Measurements from ENCODE around the gene ZDHHC14.
"Not testable (repeated sequence)": the region's sequence is repeated elsewhere in the genome, so short reads cannot be mapped to it uniquely, and the experiment has no call there.

The ZDHHC14 gene

DNA sequence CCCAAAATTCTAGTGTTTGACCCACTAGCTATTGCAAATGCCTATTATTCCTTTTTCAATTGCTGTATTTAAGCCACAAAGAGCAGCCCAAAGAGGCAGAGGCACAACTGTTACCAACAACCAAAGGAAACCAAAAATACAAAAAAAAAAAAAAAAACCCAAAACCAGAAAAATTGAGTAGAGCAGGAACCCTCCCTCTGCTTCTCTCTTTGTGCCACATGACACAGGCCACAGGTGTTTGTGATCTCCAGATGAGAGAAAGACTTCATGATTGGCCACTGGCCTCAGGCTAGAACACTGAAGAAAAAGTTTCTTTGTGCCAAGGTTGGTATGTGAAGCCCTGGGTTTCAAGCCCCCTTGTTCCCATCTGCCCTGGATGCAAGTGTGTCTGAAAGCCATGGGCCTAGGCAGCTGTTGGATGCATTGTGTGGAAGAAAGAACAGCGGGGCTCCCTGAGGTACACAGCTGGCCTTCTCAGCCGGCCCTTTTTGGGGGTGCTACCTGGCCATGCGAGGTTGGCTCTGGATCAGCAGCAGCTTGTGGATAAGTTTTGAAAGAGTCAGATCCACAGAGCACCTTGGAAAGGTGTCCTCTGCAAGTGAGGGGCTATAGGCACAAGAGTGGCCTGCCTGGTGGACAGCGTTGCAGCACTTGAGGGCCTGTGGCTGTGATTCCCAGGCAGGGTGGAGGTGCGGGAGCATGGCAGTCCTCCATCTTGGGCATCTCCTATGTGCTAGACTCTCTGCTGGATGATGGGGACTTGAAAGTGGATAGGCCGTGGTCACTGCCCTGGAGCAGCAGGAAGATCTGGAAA, 204.5 kb downstream of the ZDHHC14 start:
- no peak for DNase-seq

DNA sequence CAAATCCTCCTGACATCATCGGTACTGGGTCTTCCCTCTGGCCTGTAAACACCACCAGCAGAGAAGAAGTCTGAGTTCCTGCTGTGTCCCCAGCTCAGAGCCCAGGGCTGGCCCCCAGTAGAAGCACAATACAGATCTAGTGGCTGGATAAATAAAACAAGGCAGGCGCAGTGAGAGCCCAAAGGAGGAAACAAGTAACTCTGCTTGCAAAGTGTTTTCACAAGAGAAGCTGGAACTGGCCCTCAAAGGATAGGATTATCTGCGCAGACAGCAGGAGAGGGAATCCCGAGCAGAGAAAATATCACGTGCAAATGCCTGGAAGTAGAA, 205.1 kb downstream of the ZDHHC14 start:
- no peak for DNase-seq

DNA sequence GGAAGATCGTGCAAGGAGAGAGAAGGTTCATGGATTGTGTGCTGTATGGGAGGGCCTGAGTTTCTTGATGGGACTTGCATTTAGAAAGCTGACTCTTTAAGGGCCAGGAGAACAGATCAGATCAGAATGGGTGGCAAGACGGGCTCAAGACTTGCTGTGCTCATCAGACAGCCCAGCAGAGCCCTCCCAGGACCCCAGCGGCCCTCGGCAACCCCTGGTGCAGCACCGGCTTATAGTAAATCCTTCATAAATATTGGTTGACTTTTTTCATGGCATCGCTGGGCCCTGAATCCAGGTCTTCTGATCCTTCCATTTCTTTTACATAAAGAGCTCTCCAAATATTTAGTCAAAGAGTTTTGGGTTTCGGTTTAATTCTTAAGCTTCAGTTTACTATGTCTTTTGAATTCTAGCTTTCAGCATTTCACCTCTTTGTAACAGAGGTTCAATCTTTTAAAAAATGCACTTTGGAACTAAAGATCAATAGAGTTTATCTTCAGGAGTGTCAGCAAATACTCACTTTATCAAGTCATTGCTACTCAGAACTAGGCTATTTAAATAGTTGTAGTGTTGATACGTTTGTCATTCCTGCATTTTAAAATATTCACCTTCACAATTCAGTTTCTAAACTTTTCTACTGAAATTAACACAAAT, 205.6 kb downstream of the ZDHHC14 start:
- DNase-seq = no peak

GRCh38 chr6:157587127-157587926, 206.3 kb downstream of the ZDHHC14 start:
- DNase-seq = no peak

DNA sequence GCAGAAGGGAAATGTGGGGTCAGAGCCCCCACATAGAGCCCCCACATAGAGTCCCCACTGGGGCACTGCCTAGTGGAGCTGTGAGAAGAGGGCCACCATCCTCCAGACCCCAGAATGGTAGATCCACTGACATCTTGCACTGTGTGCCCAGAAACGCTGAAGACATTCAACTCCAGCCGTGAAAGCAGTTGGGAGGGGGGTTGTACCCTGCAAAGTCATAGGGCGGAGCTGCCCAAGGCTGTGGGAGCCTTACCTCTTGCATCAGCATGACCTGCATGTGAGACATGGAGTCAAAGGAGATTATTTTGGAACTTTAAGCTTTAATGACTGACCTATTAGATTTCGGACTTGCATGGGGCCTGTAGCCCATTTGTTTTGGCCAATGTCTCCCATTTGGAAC, 209.7 kb downstream of the ZDHHC14 start:
- DNase-seq = not testable (repeated sequence)

- DNase-seq = no peak
These were observed 211.6 kb downstream of the ZDHHC14 start for GRCh38 chr6:157592541-157592940.

- no peak for DNase-seq
These were observed 212.0 kb downstream of the ZDHHC14 start for GRCh38 chr6:157592980-157593379.

DNA sequence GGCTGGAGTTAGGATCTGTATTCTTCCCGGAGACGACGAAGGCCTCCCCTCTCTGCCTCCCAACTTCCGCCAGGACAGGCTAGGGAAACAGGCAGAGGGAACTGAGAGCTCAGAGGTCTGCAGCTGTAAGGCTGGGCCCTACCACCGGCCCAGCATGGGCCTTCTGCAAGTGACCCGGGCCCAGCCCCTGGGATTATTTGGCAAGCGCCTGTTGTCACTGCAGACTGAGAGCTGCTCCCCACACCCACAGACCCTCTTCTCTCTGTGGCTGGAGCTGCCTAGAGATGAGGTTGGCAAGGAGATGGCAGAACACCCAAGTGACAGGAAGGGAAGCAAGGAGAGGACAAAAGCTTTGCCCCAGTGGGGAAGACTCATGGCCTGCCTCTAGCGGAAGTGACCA, 212.6 kb downstream of the ZDHHC14 start:
- no peak for DNase-seq

- no peak for DNase-seq
These were observed 213.3 kb downstream of the ZDHHC14 start for GRCh38 chr6:157594292-157594691.

- DNase-seq = no peak
These were observed 214.8 kb downstream of the ZDHHC14 start for GRCh38 chr6:157595768-157596167.

GRCh38 chr6:157596461-157596860, 215.5 kb downstream of the ZDHHC14 start:
- DNase-seq = no peak

- no peak for DNase-seq
These were observed 215.9 kb downstream of the ZDHHC14 start for GRCh38 chr6:157596886-157597285.

DNA sequence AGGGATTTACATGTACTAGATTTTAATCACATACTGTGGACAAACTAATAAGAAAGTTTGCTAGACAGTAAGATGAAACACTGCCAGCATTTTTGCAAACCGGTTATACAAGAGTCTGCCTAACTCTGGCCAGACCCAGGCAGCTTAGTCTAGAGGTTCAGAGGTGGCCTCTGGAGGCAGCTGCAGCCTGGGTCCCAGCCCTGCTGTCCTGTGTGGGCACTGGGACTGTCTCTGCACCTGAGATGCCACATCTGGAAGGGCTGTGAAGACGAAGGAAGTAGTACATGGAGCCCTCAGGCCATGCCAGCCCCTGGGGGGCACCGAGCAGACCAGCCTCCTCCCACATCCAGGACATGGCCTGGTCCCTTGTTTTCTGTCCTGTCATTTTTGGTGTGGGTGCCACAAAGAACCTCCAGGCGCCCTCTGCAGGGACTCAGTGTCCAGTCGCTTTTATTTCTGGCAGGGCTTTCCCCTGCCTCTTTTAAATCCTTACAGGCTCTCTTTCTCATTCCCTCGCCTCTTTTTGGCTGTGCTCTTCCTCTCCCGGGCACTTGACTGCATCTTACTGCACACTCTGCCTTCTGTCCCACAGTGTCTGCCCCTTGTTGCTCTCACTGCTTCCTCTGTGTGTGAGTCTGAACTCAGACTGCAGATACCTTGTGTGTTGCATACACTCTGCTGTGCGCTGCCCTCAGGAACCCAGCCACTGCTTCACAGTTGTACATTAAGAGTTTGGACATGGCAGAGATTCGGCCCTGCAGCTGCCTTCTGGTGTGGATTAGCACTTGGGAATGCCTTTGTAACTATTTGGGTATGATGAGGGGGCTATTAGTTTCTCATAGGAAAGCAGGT, 216.7 kb downstream of the ZDHHC14 start:
- DNase-seq = peak; percentile 7

GRCh38 chr6:157599191-157599590, 218.2 kb downstream of the ZDHHC14 start:
- DNase-seq = no peak

DNA sequence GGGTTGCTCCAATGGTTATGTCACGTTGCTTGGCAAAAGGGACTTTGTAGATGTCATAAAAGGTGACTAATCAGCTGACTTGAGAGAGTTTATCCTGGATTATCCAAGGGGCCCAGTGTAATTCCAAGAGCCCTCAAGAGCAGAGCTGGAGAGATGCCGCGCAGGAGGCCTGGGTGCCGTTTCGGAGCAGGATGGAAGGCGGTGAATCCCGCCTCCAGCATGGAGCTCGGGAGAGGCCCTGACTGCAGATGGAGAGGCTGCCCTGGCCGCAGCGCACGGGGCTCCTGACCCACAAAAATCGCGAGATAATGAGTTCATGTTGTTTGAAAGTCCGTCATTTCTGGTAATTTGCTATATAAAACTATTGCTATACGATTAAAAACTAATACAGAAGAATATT, 219.8 kb downstream of the ZDHHC14 start:
- no peak for DNase-seq

DNA sequence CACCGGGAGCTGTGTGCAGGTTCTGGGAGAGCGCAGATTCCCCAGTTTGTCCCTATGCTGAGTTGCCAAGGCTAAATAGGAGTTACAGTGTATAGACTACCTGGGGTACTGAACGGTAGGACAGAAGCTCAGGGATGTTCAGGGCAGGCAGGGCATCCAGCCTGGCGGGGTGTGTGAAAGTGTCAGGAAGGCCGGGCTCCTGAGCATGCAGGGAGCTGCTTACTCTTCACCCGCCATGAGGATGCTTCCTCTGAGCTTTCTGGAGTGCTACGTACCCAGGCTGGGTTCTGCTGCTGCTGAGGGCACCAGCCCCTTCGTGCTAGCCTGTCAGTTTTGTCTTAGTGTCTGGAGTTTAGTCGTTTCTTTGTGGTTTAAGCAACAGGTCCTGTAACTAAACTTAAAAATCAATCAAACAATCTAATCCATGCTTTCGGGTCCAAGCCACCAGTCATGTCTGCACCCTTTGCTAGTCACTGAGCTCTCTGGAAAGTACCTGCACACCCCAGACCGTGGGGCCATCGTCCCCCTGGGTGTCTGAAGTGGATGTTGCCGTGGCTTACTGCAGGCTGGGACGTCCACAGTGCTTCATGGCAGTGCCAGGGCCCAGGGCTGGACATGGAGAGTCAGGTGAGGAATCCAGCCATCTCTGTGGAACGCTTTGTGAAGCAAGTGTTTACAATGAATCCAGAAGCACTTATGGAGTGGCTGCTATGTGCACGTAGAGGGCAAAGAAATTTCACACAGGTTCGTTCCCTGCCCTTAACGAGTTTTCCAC, 221.7 kb downstream of the ZDHHC14 start:
- DNase-seq = no peak

DNA sequence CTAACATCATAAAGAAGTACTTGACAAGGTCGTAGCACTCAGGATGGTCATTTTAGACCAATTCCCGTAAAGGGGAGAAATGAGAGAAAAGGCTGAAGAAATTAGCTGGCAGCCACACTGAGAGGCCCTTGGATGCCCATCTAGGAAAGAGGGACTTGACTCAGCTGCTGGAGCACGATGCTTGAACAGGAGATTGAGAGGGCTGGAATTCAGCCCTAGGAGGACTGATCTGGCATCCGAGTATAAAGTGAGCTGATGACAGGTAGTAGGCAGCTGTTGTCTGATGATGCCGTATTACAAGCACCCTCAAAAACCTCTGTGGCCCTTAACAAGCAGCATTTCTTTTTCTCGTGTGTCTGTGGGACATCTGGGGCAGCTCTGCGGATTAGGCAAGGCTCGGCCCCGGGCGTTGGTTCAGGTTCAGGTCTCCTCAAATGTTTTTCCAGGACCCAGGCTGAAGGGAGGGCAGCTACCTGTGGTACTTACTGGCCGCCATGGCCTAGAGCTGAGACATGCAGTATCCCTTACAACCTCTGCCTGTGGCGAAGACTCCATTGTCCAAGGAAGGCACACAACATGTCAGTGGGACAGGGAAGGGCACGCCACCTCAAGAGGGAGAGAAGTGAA, 222.4 kb downstream of the ZDHHC14 start:
- no peak for DNase-seq

- no peak for DNase-seq
These were observed 223.0 kb downstream of the ZDHHC14 start for GRCh38 chr6:157603971-157604370.

DNA sequence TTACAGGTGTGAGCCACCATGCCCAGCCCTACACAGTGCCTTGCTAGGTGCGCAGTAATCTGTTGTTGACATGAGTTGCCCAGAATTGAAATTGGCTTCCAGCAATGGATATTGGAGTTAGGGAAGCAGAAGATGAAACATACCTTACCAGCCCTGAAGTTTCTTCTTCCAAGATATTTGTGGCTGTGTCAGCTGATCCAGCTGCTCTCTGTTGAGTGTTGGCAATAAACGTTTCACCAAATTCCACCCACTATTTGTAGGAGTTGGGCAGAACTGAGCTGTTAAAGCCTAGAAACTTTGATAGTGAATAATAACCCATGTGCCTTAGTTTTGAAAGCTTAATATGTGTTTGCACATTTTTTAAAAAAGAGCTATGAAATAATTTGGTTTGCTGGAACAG, 223.8 kb downstream of the ZDHHC14 start:
- no peak for DNase-seq

DNA sequence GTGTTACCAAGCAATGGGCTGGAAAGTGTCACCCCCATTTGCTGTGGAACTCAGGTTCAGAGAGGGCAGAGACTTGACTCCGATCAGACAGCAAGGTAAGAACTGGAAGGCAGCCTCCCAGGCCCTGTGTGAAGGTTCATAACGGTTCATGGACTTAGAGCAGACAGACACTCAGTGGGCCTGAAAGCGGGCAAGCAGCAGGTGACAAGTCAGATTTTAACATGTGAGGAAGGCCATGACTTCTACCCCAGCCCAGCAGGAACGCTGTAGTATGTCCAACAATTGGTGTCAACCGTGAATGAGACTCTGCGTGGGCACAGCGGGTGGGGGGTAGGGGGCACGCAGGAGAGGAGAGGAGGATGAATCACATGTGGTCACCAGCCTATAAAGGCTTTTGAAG, 224.5 kb downstream of the ZDHHC14 start:
- DNase-seq = no peak

GRCh38 chr6:157606516-157606915, 225.5 kb downstream of the ZDHHC14 start:
- no peak for DNase-seq

All from stimulated activated CD4-positive, alpha-beta T cell treated with anti-CD3 and anti-CD28 coated beads, Interleukin-12 subunit alpha, Interleukin-12 subunit beta, amount 100 ng/mL, for 4 hours (primary cell).